ENCODE data around the gene MYO7A.
A peak's percentile ranks its signal among the peaks of the same experiment; 100 is the strongest.

The MYO7A gene

GRCh38 chr11:77130763-77131513, 2.9 kb downstream of the MYO7A start:
- in situ Hi-C loops (cut with HindIII; ENCODE audit: low sequenced_read_pairs) = no loop called here
- DNase-seq (ENCODE audit: low read depth) = peak; percentile 31
- TF ChIP-seq CTCF (IDR thresholded peaks at IDR 0.05; ENCODE audit: low read depth, low read length, missing control alignments) = no peak
- no peak overlapping the region for H3K4me3 ChIP-seq (ENCODE audit: low read depth, low read length)

GRCh38 chr11:77131560-77131959, 3.5 kb downstream of the MYO7A start:
- no peak for DNase-seq (ENCODE audit: low read depth)
- in situ Hi-C loops (cut with HindIII; ENCODE audit: low sequenced_read_pairs) = no loop called here
- no peak overlapping the region for H3K4me3 ChIP-seq (ENCODE audit: low read depth, low read length)
- no peak for TF ChIP-seq CTCF (IDR thresholded peaks at IDR 0.05; ENCODE audit: low read depth, low read length, missing control alignments)

- in situ Hi-C loops (cut with HindIII; ENCODE audit: low sequenced_read_pairs) = no loop called here
- H3K4me3 ChIP-seq (ENCODE audit: low read depth, low read length) = no peak overlapping the region
- DNase-seq (ENCODE audit: low read depth) = no peak
- no peak for TF ChIP-seq CTCF (IDR thresholded peaks at IDR 0.05; ENCODE audit: low read depth, low read length, missing control alignments)
Measured at GRCh38 chr11:77135069-77135468, 7.0 kb downstream of the MYO7A start.

- in situ Hi-C loops (cut with HindIII; ENCODE audit: low sequenced_read_pairs) = no loop called here
- no peak for DNase-seq (ENCODE audit: low read depth)
- H3K4me3 ChIP-seq (ENCODE audit: low read depth, low read length) = no peak overlapping the region
- TF ChIP-seq CTCF (IDR thresholded peaks at IDR 0.05; ENCODE audit: low read depth, low read length, missing control alignments) = no peak
Measured at GRCh38 chr11:77136074-77136473, 8.0 kb downstream of the MYO7A start.

- H3K4me3 ChIP-seq (ENCODE audit: low read depth, low read length) = no peak overlapping the region
- no peak for DNase-seq (ENCODE audit: low read depth)
- in situ Hi-C loops (cut with HindIII; ENCODE audit: low sequenced_read_pairs) = no loop called here
- TF ChIP-seq CTCF (IDR thresholded peaks at IDR 0.05; ENCODE audit: low read depth, low read length, missing control alignments) = no peak
Measured at GRCh38 chr11:77136784-77137420, 8.9 kb downstream of the MYO7A start.

- in situ Hi-C loops (cut with HindIII; ENCODE audit: low sequenced_read_pairs) = no loop called here
- no peak for DNase-seq (ENCODE audit: low read depth)
Measured at GRCh38 chr11:77137421-77137820, 9.4 kb downstream of the MYO7A start.

More at GRCh38 chr11:77137421-77137820, 9.4 kb downstream of the MYO7A start:
- no peak for TF ChIP-seq CTCF (IDR thresholded peaks at IDR 0.05; ENCODE audit: low read depth, low read length, missing control alignments)
- no peak overlapping the region for H3K4me3 ChIP-seq (ENCODE audit: low read depth, low read length)

All from astrocyte of the cerebellum (primary cell).